GM12873 (cell line): ENCODE results near the gene ADI1.

Experiments used
- CTCF ChIP-seq: IDR thresholded peaks from 2 replicates; pipeline ENCODE4 v1.5.1; 2012; ENCODE audit warnings: low read depth, mild to moderate bottlenecking, moderate library complexity, low read length, control low read depth; ENCODE audit not compliant: insufficient read depth; ENCODE audit errors: missing control alignments

Gene ADI1, protein sequence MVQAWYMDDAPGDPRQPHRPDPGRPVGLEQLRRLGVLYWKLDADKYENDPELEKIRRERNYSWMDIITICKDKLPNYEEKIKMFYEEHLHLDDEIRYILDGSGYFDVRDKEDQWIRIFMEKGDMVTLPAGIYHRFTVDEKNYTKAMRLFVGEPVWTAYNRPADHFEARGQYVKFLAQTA

DNA sequence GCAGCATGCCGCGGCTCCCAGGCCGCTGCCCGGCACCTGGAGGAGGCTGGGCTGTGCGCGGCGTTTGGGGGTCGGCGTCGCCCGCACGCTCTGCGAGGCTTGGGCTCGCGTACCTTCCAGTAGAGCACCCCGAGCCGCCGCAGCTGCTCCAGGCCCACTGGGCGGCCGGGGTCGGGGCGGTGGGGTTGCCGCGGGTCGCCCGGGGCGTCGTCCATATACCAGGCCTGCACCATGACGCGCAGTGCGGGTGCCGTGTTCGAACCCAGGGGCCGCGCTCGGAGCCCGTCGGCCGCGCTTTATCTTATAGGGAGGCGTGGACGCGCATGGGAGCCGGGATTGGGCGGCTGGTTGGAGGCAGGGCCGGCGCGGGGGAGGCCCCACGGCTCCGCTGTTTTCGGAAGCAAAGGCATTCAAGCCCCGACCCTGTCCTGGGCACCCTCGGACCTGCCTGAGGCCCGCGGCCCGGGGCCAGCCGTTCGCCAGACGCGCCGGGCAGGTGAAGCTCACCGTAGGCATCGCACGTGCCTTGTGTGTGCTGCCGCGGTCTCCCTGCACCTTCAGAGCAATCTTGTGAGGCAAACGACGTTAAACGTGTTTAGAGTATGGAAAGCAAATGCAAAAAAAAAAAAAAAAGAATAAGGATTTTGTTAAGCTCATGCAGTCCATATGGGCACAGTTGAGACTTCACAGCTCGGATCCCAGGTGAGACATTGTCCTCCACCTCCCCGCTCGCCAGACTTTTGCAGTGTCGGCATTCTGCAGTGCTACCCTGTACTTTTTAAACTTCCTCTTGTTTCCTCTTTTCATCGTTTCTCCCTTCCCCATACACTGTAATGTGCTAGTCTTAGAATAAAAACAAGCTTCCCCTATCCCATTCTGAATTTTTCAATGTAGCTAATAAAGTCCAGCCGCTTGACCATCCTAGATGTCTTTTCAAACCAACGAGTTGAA is at the start of gene ADI1:
Gene ADI1, minus strand, starts transcription at position 277 of the 951 bp plus-strand sequence. Its CDS starts 44 bp downstream, at position 233.
- TF ChIP-seq CTCF = no peak

DNA sequence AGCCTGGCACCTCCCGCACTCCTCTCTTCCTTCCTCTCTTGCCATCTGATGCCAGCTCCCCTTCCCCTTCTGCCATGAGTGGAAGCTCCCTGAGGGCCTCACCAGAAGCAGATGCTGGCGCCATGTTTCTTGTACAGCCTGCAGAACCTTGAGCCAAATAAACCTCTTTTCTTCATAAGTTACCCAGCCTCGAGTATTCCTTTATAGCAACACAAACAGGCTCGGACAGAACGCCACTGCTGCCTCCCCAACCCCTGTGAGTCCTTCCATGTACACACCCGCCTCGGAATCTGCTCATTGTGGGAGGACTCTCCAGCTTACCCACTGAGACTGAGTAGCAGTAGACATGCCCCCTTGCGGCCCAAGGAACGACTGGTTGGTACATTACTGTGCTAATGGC is 47.5 kb upstream of the ADI1 start:
- TF ChIP-seq CTCF = no peak

DNA sequence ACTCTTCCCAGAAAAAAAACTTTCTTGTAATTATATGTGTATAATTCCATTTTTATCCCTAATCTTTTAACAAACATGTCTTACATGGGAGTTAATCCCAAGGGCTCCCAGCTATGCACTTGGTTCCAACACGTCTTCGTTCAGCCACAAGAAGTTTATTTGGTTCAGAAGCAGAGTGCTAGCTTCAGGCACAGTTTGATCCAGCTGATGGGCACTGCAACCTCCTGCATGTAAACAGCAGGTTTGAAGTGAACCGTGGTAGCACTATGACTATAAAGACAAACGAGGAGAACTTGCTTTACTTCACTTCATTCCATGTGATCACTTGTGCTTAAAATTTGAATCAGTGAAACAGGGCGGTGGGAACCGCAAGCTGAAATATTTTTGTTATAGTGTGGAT is 45.8 kb upstream of the ADI1 start:
- TF ChIP-seq CTCF = no peak

- no peak for TF ChIP-seq CTCF
These were observed 44.2 kb upstream of the ADI1 start for GRCh38 chr2:3563521-3563976.

DNA sequence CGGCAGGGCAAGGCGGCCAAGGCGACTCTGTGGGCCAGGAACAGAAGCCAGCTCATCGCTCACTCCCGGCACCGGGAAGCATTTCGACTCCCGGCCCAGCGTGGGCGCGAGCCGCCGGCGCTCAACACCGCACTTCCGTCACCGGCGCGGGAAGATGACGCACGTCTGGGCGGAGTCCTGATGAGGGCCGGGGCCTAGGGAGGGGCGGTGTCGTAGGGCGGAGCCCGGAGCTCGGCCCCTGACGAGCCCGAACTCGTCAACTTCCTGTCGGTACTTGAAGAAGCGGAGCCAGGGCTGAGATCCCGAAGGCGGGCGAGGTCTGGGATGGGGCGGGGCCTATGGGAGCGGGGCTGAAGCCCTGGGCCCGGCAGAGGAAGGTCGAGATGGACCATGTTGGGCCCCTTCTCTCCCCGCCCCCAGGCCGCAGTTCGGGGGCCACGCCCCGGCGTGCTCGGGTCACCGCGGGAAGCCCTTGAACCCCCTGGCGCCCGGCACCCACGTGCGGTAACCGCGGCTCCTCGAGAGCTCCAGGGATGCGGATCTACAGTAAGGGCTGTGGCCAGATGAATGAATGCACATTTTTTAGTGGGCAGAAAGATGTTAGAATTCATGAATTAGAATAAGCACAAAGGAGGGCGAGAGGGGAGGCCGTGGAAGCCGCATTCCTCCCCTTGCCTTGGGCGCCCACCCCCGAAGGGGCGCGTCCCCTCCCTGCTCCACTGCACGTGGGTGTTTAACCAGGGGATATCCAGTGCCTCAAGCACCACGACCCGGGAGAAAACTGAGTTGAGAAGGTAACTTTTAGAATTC is 39.1 kb upstream of the ADI1 start, which contains the start of gene RNASEH1:
Gene RNASEH1, minus strand, starts transcription at position 129 of the 810 bp plus-strand sequence. Its CDS starts 73 bp downstream, at position 56.
- no peak for TF ChIP-seq CTCF

GRCh38 chr2:3557639-3558204 is 38.4 kb upstream of the ADI1 start:
- no peak for TF ChIP-seq CTCF
